ENCODE data around the gene IL20.

IL20 gene

GRCh38 chr1:206898089-206898914 is 32.9 kb downstream of the IL20 start:
- H3K4me1 ChIP-seq (ENCODE audit: control insufficient read depth in 2 of 2, insufficient read depth in 2 of 2, low read length in 2 of 2) = peaks cover 0 to 5% of the 10 kb centered on the region in 2 donors
- no peak overlapping the region for H3K9ac ChIP-seq (ENCODE audit: low read depth in 1 of 2, low read length in 2 of 2)
- no peak overlapping the region for H3K27ac ChIP-seq (ENCODE audit: low read depth in 2 of 2, low read length in 2 of 2)
- peaks cover 0 to 3% of the 10 kb centered on the region in 2 donors for H3K27me3 ChIP-seq (ENCODE audit: control insufficient read depth in 2 of 2, insufficient read depth in 2 of 2, low read length in 2 of 2)
- no peaks in the 10 kb centered on the region for H3K9me3 ChIP-seq (ENCODE audit: control insufficient read depth in 2 of 2, low read length in 2 of 2)
- no peaks in the 10 kb centered on the region for H3K36me3 ChIP-seq (ENCODE audit: control insufficient read depth in 2 of 2, insufficient read depth in 2 of 2, low read length in 2 of 2)
- no peak overlapping the region for H3K4me3 ChIP-seq (ENCODE audit: low read length in 2 of 2)

GRCh38 chr1:206898915-206899431 is 33.5 kb downstream of the IL20 start:
- H3K27ac ChIP-seq (ENCODE audit: low read depth in 2 of 2, low read length in 2 of 2) = no peak overlapping the region
- H3K36me3 ChIP-seq (ENCODE audit: control insufficient read depth in 2 of 2, insufficient read depth in 2 of 2, low read length in 2 of 2) = no peaks in the 10 kb centered on the region
- H3K27me3 ChIP-seq (ENCODE audit: control insufficient read depth in 2 of 2, insufficient read depth in 2 of 2, low read length in 2 of 2) = peaks cover 0 to 3% of the 10 kb centered on the region in 2 donors
- H3K4me1 ChIP-seq (ENCODE audit: control insufficient read depth in 2 of 2, insufficient read depth in 2 of 2, low read length in 2 of 2) = peaks cover 0 to 5% of the 10 kb centered on the region in 2 donors
- H3K9ac ChIP-seq (ENCODE audit: low read depth in 1 of 2, low read length in 2 of 2) = no peak overlapping the region
- no peaks in the 10 kb centered on the region for H3K9me3 ChIP-seq (ENCODE audit: control insufficient read depth in 2 of 2, low read length in 2 of 2)
- no peak overlapping the region for H3K4me3 ChIP-seq (ENCODE audit: low read length in 2 of 2)

GRCh38 chr1:206899717-206900116 is 34.3 kb downstream of the IL20 start:
- no peaks in the 10 kb centered on the region for H3K9me3 ChIP-seq (ENCODE audit: control insufficient read depth in 2 of 2, low read length in 2 of 2)
- H3K36me3 ChIP-seq (ENCODE audit: control insufficient read depth in 2 of 2, insufficient read depth in 2 of 2, low read length in 2 of 2) = no peaks in the 10 kb centered on the region
- peaks cover 0 to 3% of the 10 kb centered on the region in 2 donors for H3K27me3 ChIP-seq (ENCODE audit: control insufficient read depth in 2 of 2, insufficient read depth in 2 of 2, low read length in 2 of 2)
- H3K27ac ChIP-seq (ENCODE audit: low read depth in 2 of 2, low read length in 2 of 2) = no peak overlapping the region
- H3K9ac ChIP-seq (ENCODE audit: low read depth in 1 of 2, low read length in 2 of 2) = no peak overlapping the region
- H3K4me3 ChIP-seq (ENCODE audit: low read length in 2 of 2) = no peak overlapping the region
- H3K4me1 ChIP-seq (ENCODE audit: control insufficient read depth in 2 of 2, insufficient read depth in 2 of 2, low read length in 2 of 2) = peaks cover 0 to 5% of the 10 kb centered on the region in 2 donors

GRCh38 chr1:206900149-206900548 is 34.7 kb downstream of the IL20 start:
- Histone ChIP-seq H3K4me1 (ENCODE audit: control insufficient read depth in 2 of 2, insufficient read depth in 2 of 2, low read length in 2 of 2) (peaks cover 0 to 5% of the 10 kb centered on the region in 2 donors), H3K27ac (ENCODE audit: low read depth in 2 of 2, low read length in 2 of 2) (no peak overlapping the region), H3K4me3 (ENCODE audit: low read length in 2 of 2) (no peak overlapping the region), H3K9me3 (ENCODE audit: control insufficient read depth in 2 of 2, low read length in 2 of 2) (no peaks in the 10 kb centered on the region), H3K36me3 (ENCODE audit: control insufficient read depth in 2 of 2, insufficient read depth in 2 of 2, low read length in 2 of 2) (no peaks in the 10 kb centered on the region), H3K9ac (ENCODE audit: low read depth in 1 of 2, low read length in 2 of 2) (no peak overlapping the region), H3K27me3 (ENCODE audit: control insufficient read depth in 2 of 2, insufficient read depth in 2 of 2, low read length in 2 of 2) (peaks cover 0 to 3% of the 10 kb centered on the region in 2 donors)

- Histone ChIP-seq H3K9me3 (ENCODE audit: control insufficient read depth in 2 of 2, low read length in 2 of 2) (no peaks in the 10 kb centered on the region), H3K4me1 (ENCODE audit: control insufficient read depth in 2 of 2, insufficient read depth in 2 of 2, low read length in 2 of 2) (peaks cover 0 to 2% of the 10 kb centered on the region in 2 donors), H3K4me3 (ENCODE audit: low read length in 2 of 2) (no peak overlapping the region), H3K9ac (ENCODE audit: low read depth in 1 of 2, low read length in 2 of 2) (no peak overlapping the region), H3K36me3 (ENCODE audit: control insufficient read depth in 2 of 2, insufficient read depth in 2 of 2, low read length in 2 of 2) (no peaks in the 10 kb centered on the region), H3K27me3 (ENCODE audit: control insufficient read depth in 2 of 2, insufficient read depth in 2 of 2, low read length in 2 of 2) (peaks cover 0 to 3% of the 10 kb centered on the region in 2 donors), H3K27ac (ENCODE audit: low read depth in 2 of 2, low read length in 2 of 2) (no peak overlapping the region)
Observed at GRCh38 chr1:206901944-206902343, 36.5 kb downstream of the IL20 start.

- no peaks in the 10 kb centered on the region for H3K9me3 ChIP-seq (ENCODE audit: control insufficient read depth in 2 of 2, low read length in 2 of 2)
- H3K27me3 ChIP-seq (ENCODE audit: control insufficient read depth in 2 of 2, insufficient read depth in 2 of 2, low read length in 2 of 2) = peaks cover 0 to 3% of the 10 kb centered on the region in 2 donors
- no peaks in the 10 kb centered on the region for H3K36me3 ChIP-seq (ENCODE audit: control insufficient read depth in 2 of 2, insufficient read depth in 2 of 2, low read length in 2 of 2)
- H3K4me1 ChIP-seq (ENCODE audit: control insufficient read depth in 2 of 2, insufficient read depth in 2 of 2, low read length in 2 of 2) = peaks cover 0 to 2% of the 10 kb centered on the region in 2 donors
- no peak overlapping the region for H3K4me3 ChIP-seq (ENCODE audit: low read length in 2 of 2)
- H3K27ac ChIP-seq (ENCODE audit: low read depth in 2 of 2, low read length in 2 of 2) = no peak overlapping the region
- no peak overlapping the region for H3K9ac ChIP-seq (ENCODE audit: low read depth in 1 of 2, low read length in 2 of 2)
Observed at GRCh38 chr1:206902702-206903101, 37.3 kb downstream of the IL20 start.

GRCh38 chr1:206903687-206904086 is 38.3 kb downstream of the IL20 start:
- Histone ChIP-seq H3K4me3 (ENCODE audit: low read length in 2 of 2) (no peak overlapping the region), H3K27ac (ENCODE audit: low read depth in 2 of 2, low read length in 2 of 2) (no peak overlapping the region), H3K27me3 (ENCODE audit: control insufficient read depth in 2 of 2, insufficient read depth in 2 of 2, low read length in 2 of 2) (peaks cover 0 to 3% of the 10 kb centered on the region in 2 donors), H3K4me1 (ENCODE audit: control insufficient read depth in 2 of 2, insufficient read depth in 2 of 2, low read length in 2 of 2) (peaks cover under 1 to 3% of the 10 kb centered on the region in 2 donors), H3K9me3 (ENCODE audit: control insufficient read depth in 2 of 2, low read length in 2 of 2) (no peaks in the 10 kb centered on the region), H3K36me3 (ENCODE audit: control insufficient read depth in 2 of 2, insufficient read depth in 2 of 2, low read length in 2 of 2) (no peaks in the 10 kb centered on the region), H3K9ac (ENCODE audit: low read depth in 1 of 2, low read length in 2 of 2) (no peak overlapping the region)

- Histone ChIP-seq H3K4me1 (ENCODE audit: control insufficient read depth in 2 of 2, insufficient read depth in 2 of 2, low read length in 2 of 2) (peaks cover 5 to 8% of the 10 kb centered on the region in 2 donors), H3K4me3 (ENCODE audit: low read length in 2 of 2) (no peak overlapping the region), H3K9ac (ENCODE audit: low read depth in 1 of 2, low read length in 2 of 2) (no peak overlapping the region), H3K9me3 (ENCODE audit: control insufficient read depth in 2 of 2, low read length in 2 of 2) (no peaks in the 10 kb centered on the region), H3K27me3 (ENCODE audit: control insufficient read depth in 2 of 2, insufficient read depth in 2 of 2, low read length in 2 of 2) (peaks cover 3 to 4% of the 10 kb centered on the region in 2 donors), H3K27ac (ENCODE audit: low read depth in 2 of 2, low read length in 2 of 2) (no peak overlapping the region), H3K36me3 (ENCODE audit: control insufficient read depth in 2 of 2, insufficient read depth in 2 of 2, low read length in 2 of 2) (no peaks in the 10 kb centered on the region)
Observed at GRCh38 chr1:206904423-206905142, 39.2 kb downstream of the IL20 start.

GRCh38 chr1:206905295-206906164 is 40.1 kb downstream of the IL20 start:
- no peak overlapping the region for H3K4me3 ChIP-seq (ENCODE audit: low read length in 2 of 2)
- H3K36me3 ChIP-seq (ENCODE audit: control insufficient read depth in 2 of 2, insufficient read depth in 2 of 2, low read length in 2 of 2) = no peaks in the 10 kb centered on the region
- H3K27me3 ChIP-seq (ENCODE audit: control insufficient read depth in 2 of 2, insufficient read depth in 2 of 2, low read length in 2 of 2) = peaks cover 3 to 7% of the 10 kb centered on the region in 2 donors
- no peak overlapping the region for H3K9ac ChIP-seq (ENCODE audit: low read depth in 1 of 2, low read length in 2 of 2)
- H3K4me1 ChIP-seq (ENCODE audit: control insufficient read depth in 2 of 2, insufficient read depth in 2 of 2, low read length in 2 of 2) = peaks cover 5 to 12% of the 10 kb centered on the region in 2 donors
- H3K27ac ChIP-seq (ENCODE audit: low read depth in 2 of 2, low read length in 2 of 2) = no peak overlapping the region
- no peaks in the 10 kb centered on the region for H3K9me3 ChIP-seq (ENCODE audit: control insufficient read depth in 2 of 2, low read length in 2 of 2)

Measured in mucosa of rectum (tissue), 2 donors.